ENCODE measurements around the gene CIBAR2.

The CIBAR2 gene

DNA sequence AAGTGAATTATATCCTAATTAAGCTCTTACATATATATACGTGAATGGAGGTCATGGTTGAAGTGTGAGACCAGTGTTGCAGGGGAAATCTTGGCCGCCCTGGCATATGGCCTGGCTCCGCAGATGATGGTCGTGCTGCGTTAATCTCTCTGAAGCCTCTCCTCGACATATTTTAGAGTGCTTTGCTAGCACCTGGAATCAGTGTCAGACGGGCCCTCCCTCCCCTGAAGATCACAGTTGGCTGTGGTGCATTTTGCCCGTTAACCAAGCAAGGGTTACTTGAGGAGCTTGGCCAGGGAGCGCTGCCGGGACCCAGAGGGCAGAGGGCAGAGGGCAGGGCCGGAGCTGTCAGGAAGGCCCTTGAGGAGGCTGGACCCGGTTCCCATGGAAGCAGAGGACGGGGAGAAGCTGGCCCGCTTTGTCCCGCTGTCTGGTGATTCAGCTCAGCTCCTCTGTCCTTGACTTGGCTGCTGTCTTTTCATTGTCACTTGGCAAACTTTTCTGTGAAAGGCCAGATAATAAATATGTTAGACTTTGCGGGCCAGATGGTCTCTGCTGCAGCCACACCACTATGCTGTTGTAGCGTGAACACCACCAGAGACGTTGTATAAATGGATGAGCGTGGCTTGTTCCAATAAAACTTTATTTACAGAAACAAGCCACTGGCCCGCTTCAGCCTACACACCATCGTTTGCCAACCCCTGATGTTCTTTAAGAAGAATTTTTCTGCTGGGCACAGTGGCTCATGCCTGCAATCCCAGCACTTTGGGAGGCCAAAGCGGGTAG, 32.3 kb downstream of the CIBAR2 start:
- no peak overlapping the region for H3K4me3 ChIP-seq (replicated peaks; ENCODE audit: insufficient read depth, low read length)
- no peak overlapping the region for H3K27ac ChIP-seq (replicated peaks)
- TF ChIP-seq, protein P1, sequence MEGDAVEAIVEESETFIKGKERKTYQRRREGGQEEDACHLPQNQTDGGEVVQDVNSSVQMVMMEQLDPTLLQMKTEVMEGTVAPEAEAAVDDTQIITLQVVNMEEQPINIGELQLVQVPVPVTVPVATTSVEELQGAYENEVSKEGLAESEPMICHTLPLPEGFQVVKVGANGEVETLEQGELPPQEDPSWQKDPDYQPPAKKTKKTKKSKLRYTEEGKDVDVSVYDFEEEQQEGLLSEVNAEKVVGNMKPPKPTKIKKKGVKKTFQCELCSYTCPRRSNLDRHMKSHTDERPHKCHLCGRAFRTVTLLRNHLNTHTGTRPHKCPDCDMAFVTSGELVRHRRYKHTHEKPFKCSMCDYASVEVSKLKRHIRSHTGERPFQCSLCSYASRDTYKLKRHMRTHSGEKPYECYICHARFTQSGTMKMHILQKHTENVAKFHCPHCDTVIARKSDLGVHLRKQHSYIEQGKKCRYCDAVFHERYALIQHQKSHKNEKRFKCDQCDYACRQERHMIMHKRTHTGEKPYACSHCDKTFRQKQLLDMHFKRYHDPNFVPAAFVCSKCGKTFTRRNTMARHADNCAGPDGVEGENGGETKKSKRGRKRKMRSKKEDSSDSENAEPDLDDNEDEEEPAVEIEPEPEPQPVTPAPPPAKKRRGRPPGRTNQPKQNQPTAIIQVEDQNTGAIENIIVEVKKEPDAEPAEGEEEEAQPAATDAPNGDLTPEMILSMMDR (IDR thresholded peaks at IDR 0.05; ENCODE audit: insufficient read depth, low read length) = no peak
- TF ChIP-seq POLR2AphosphoS5 (IDR thresholded peaks at IDR 0.05; ENCODE audit: low read depth) (no peak), SPI1 (IDR thresholded peaks at IDR 0.05; ENCODE audit: borderline replicate concordance, low read depth) (no peak), GABPA (IDR thresholded peaks at IDR 0.05; ENCODE audit: low read depth) (no peak)
- TF ChIP-seq, protein P2, sequence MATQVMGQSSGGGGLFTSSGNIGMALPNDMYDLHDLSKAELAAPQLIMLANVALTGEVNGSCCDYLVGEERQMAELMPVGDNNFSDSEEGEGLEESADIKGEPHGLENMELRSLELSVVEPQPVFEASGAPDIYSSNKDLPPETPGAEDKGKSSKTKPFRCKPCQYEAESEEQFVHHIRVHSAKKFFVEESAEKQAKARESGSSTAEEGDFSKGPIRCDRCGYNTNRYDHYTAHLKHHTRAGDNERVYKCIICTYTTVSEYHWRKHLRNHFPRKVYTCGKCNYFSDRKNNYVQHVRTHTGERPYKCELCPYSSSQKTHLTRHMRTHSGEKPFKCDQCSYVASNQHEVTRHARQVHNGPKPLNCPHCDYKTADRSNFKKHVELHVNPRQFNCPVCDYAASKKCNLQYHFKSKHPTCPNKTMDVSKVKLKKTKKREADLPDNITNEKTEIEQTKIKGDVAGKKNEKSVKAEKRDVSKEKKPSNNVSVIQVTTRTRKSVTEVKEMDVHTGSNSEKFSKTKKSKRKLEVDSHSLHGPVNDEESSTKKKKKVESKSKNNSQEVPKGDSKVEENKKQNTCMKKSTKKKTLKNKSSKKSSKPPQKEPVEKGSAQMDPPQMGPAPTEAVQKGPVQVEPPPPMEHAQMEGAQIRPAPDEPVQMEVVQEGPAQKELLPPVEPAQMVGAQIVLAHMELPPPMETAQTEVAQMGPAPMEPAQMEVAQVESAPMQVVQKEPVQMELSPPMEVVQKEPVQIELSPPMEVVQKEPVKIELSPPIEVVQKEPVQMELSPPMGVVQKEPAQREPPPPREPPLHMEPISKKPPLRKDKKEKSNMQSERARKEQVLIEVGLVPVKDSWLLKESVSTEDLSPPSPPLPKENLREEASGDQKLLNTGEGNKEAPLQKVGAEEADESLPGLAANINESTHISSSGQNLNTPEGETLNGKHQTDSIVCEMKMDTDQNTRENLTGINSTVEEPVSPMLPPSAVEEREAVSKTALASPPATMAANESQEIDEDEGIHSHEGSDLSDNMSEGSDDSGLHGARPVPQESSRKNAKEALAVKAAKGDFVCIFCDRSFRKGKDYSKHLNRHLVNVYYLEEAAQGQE (IDR thresholded peaks at IDR 0.05; ENCODE audit: insufficient replicate concordance, low read depth) = no peak
- no peak for DNase-seq (ENCODE audit: low read depth in 1 of 2, low spot score in 1 of 2)
- H3K27me3 ChIP-seq (ENCODE audit: insufficient read depth, poor library complexity, severe bottlenecking) = peaks cover 47% of the 10 kb centered on the region

DNA sequence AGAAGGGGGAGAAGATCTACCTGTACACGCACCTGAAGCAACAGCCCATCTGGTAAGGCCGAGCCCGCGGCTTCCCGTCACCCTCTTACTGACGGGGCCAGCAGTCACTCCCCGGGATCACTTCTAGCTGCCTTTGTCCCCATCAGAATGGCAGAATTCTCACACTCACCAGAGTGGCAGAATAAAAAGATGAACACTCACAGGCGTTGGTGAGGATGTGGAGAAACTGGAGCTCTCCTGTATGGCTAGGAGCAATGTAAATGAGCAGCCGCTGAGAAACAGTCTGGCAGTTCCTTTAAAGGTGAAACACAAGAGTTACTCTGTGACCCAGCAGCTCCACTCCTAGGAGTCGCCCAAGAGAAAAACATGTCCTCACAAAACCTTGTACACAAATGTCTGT, 33.3 kb downstream of the CIBAR2 start:
- no peak overlapping the region for H3K27ac ChIP-seq (replicated peaks)
- no peak overlapping the region for H3K4me3 ChIP-seq (replicated peaks; ENCODE audit: insufficient read depth, low read length)
- no peak for DNase-seq (ENCODE audit: low read depth in 1 of 2, low spot score in 1 of 2)
- peaks cover 44% of the 10 kb centered on the region for H3K27me3 ChIP-seq (ENCODE audit: insufficient read depth, poor library complexity, severe bottlenecking)
- TF ChIP-seq SPI1 (IDR thresholded peaks at IDR 0.05; ENCODE audit: borderline replicate concordance, low read depth) (no peak), GABPA (IDR thresholded peaks at IDR 0.05; ENCODE audit: low read depth) (no peak), POLR2AphosphoS5 (IDR thresholded peaks at IDR 0.05; ENCODE audit: low read depth) (no peak)
- TF ChIP-seq, protein P1 (IDR thresholded peaks at IDR 0.05; ENCODE audit: insufficient read depth, low read length) = no peak
- TF ChIP-seq, protein P2 (IDR thresholded peaks at IDR 0.05; ENCODE audit: insufficient replicate concordance, low read depth) = no peak

DNA sequence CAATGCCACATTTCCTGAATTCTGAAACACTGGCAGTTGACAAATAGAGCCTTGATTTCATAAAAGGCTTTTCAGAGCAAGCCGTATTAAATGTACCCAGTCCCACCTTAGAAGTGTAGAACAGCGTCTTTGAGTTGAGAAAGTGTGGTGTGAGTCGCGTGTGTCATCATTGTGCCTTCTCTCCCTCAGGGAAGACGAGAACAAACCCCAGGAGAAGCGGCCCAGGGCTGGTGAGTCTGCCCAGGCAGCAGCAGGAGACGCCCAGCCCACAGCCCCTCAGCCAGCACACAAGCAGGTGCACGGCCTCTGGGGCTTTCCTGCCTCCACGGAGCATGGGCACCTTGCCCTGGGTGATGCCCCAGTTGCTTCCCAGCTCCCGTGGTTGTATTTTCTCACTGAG, 34.0 kb downstream of the CIBAR2 start:
- no peak for TF ChIP-seq SPI1 (IDR thresholded peaks at IDR 0.05; ENCODE audit: borderline replicate concordance, low read depth)
- no peak for TF ChIP-seq POLR2AphosphoS5 (IDR thresholded peaks at IDR 0.05; ENCODE audit: low read depth)
- TF ChIP-seq, protein P2 (IDR thresholded peaks at IDR 0.05; ENCODE audit: insufficient replicate concordance, low read depth) = no peak
- TF ChIP-seq, protein P1 (IDR thresholded peaks at IDR 0.05; ENCODE audit: insufficient read depth, low read length) = no peak
- TF ChIP-seq GABPA (IDR thresholded peaks at IDR 0.05; ENCODE audit: low read depth) = no peak
- peak overlapping the region; percentile 1; the same call in 1 of the 2 replicates for H3K27ac ChIP-seq (replicated peaks)
- peaks cover 40% of the 10 kb centered on the region for H3K27me3 ChIP-seq (ENCODE audit: insufficient read depth, poor library complexity, severe bottlenecking)
- DNase-seq (ENCODE audit: low read depth in 1 of 2, low spot score in 1 of 2) = peak in 1 of 2 experiments; percentile 55
- no peak overlapping the region for H3K4me3 ChIP-seq (replicated peaks; ENCODE audit: insufficient read depth, low read length)

All from HL-60 (cell line).